ENCODE results near the gene A2M. TPM values are rescaled to one million over a fixed set of nuclear protein-coding genes. Genes with fewer than 3 reads are reported as not detected.

The A2M gene
- total and polyA plus RNA-seq, 4 donors, result 377 to 2,674 (median 775) TPM

DNA sequence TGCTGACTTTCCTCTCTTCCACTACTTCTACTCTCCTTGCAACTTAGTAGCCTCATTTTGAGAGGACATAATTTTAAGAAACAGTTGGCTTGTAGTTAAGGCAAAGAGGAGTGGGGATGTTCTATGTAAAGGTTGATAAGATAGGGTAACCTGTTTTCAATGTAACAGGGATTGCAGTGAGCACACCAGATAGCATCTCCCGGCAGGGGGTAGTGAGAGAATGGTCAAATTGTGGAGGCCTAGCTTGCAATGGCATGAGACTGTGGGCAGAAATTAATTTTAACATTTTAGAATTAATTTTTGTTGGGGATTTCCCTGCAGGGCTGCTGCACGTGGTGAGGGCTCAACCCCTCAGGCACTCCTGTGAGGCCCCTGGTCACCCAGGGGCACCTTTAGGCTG is 84.9 kb downstream of the A2M start:
- no peak for TF ChIP-seq CTCF (IDR thresholded peaks at IDR 0.05; ENCODE audit: control extremely low read depth, extremely low read depth)
- Histone ChIP-seq H3K4me3 (no peak overlapping the region), H3K9ac (ENCODE audit: insufficient read depth in 1 of 2, low read length in 2 of 2) (no peak overlapping the region), H3K27ac (ENCODE audit: low read depth in 1 of 2, low read length in 1 of 2) (no peak overlapping the region), H3K9me3 (ENCODE audit: control insufficient read depth in 4 of 4, insufficient read depth in 3 of 4, low read length in 3 of 4) (no peaks in the 10 kb centered on the region), H3K4me1 (ENCODE audit: control insufficient read depth in 5 of 5, insufficient read depth in 5 of 5, low read length in 5 of 5) (no peaks in the 10 kb centered on the region), H3K27me3 (ENCODE audit: control insufficient read depth in 3 of 3, insufficient read depth in 3 of 3, low read length in 2 of 3) (no peaks in the 10 kb centered on the region), H3K36me3 (ENCODE audit: control insufficient read depth in 4 of 4, insufficient read depth in 4 of 4, low read length in 4 of 4) (no peaks in the 10 kb centered on the region)
- DNase-seq, result no peak
- WGBS, 2 donors, result 77 to 87% methylated on average over 2 of the region's 2 CpGs
- no peak for ATAC-seq (ENCODE audit: insufficient read depth, low FRiP score)

GRCh38 chr12:9027161-9028059 is 88.3 kb downstream of the A2M start:
- no peak for TF ChIP-seq CTCF (IDR thresholded peaks at IDR 0.05; ENCODE audit: control extremely low read depth, extremely low read depth)
- Histone ChIP-seq H3K4me1 (ENCODE audit: control insufficient read depth in 5 of 5, insufficient read depth in 5 of 5, low read length in 5 of 5) (no peaks in the 10 kb centered on the region), H3K9me3 (ENCODE audit: control insufficient read depth in 4 of 4, insufficient read depth in 3 of 4, low read length in 3 of 4) (no peaks in the 10 kb centered on the region), H3K36me3 (ENCODE audit: control insufficient read depth in 4 of 4, insufficient read depth in 4 of 4, low read length in 4 of 4) (no peaks in the 10 kb centered on the region), H3K9ac (ENCODE audit: insufficient read depth in 1 of 2, low read length in 2 of 2) (no peak overlapping the region), H3K27me3 (ENCODE audit: control insufficient read depth in 3 of 3, insufficient read depth in 3 of 3, low read length in 2 of 3) (no peaks in the 10 kb centered on the region), H3K4me3 (no peak overlapping the region), H3K27ac (ENCODE audit: low read depth in 1 of 2, low read length in 1 of 2) (no peak overlapping the region)
- DNase-seq (no peak), ATAC-seq (ENCODE audit: insufficient read depth, low FRiP score) (no peak)
- WGBS, 2 donors, result 87 to 96% methylated on average over 7 of the region's 7 CpGs

DNA sequence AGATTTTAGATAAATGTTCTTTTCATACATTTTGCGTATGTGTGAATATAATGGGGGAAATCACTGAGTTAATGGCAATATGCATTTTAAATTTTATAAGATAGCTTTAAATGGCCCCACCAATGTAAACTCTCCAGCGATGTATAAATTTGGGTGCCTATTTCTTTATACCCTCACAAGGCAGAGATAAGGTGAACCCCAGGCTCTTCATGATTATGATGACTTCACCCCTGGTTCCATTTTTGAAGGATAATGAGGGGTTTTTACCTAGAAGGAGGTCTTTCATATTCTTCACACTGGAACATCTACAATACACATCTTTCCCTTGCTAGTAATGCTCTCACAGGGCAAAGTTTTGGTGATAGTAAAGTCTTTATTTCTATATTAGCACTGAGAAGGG is 91.2 kb downstream of the A2M start:
- H3K27ac ChIP-seq (ENCODE audit: low read depth in 1 of 2, low read length in 1 of 2), result no peak overlapping the region
- WGBS, 2 donors, result 91 to 93% methylated on average over 2 of the region's 2 CpGs

More for the DNA sequence above, 91.2 kb downstream of the A2M start:
- TF ChIP-seq CTCF (IDR thresholded peaks at IDR 0.05; ENCODE audit: control extremely low read depth, extremely low read depth), result no peak
- no peaks in the 10 kb centered on the region for H3K36me3 ChIP-seq (ENCODE audit: control insufficient read depth in 4 of 4, insufficient read depth in 4 of 4, low read length in 4 of 4)
- no peaks in the 10 kb centered on the region for H3K27me3 ChIP-seq (ENCODE audit: control insufficient read depth in 3 of 3, insufficient read depth in 3 of 3, low read length in 2 of 3)
- no peak overlapping the region for H3K4me3 ChIP-seq
- H3K9ac ChIP-seq (ENCODE audit: insufficient read depth in 1 of 2, low read length in 2 of 2), result no peak overlapping the region
- no peaks in the 10 kb centered on the region for H3K4me1 ChIP-seq (ENCODE audit: control insufficient read depth in 5 of 5, insufficient read depth in 5 of 5, low read length in 5 of 5)
- ATAC-seq (ENCODE audit: insufficient read depth, low FRiP score) (no peak), DNase-seq (no peak)
- no peaks in the 10 kb centered on the region for H3K9me3 ChIP-seq (ENCODE audit: control insufficient read depth in 4 of 4, insufficient read depth in 3 of 4, low read length in 3 of 4)

All from lung (tissue), 12 donors.